G401 (cell line): ENCODE data around the gene RAB4A. TPM values are rescaled to one million over a fixed set of nuclear protein-coding genes. Genes with fewer than 3 reads are reported as not detected.

Experiments
- DNase-seq: peaks from one replicate; pipeline ENCODE4 v3.0.0-alpha.2; 2015; ENCODE audit warnings: low spot score
- in situ Hi-C: cut with HindIII; loops from 2 replicates; pipeline ENCODE4 v1.10.0; 2016; ENCODE audit warnings: low sequenced_read_pairs, mixed read lengths
- total RNA-seq: library from RNA; depleted of rRNA; stranded (reverse); fragments of >200 nt; shearing (Covaris generic); gene quantifications from 2 replicates; pipeline ENCODE4 v1.2.3, GENCODE V29; 2014

The RAB4A gene
- total RNA-seq, 1 experiment from 2014 or later, result 78.3 TPM

DNA sequence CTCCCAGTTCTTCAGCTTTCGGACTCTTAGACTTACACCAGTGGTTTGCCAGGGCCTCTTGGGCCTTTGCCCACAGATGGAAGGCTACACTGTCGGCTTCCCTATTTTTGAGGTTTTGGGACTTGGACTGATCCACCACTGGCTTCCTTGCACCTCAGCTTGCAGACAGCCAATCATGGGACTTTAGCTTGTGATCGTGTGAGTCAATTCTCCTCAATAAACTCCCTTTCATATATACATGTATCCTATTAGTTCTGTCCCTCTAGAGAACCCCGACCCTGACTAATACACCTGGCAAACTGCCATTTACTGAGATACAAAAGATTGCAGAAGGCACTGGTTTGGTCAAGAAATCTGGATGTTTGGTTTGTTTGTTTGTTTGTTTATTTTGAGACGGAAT lies 6.4 kb upstream of the RAB4A start:
- in situ Hi-C loops, result loop anchor here (25.0 kb wide), 1 partner anchor 198 kb away; no protein-coding TSS in a partner anchor
- DNase-seq, result no peak

DNA sequence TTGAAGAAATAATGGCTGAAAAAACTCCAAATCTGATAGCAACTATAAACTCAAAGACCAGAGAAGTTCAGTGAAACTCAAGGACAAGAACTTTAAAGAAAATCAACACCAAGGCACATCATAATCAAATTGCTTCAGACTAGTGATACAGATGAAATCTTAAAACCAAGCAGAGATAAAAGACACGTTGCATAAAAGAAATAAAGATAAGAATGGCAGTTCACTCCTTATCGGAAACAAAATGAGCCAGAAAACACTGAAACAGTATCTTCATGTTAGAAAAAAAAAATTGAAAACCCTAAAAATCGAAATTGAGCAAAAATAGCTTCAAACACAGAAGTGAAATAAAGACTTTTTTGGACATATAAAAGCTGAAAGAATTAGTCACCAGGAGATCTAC lies 4.6 kb upstream of the RAB4A start:
- DNase-seq, result no peak
- in situ Hi-C loops, result loop anchor here (25.0 kb wide), 1 partner anchor 196 kb away; no protein-coding TSS in a partner anchor

GRCh38 chr1:229266832-229267500 lies 3.9 kb upstream of the RAB4A start:
- DNase-seq, result no peak
- in situ Hi-C loops, result loop anchor here (25.0 kb wide), 1 partner anchor 195 kb away; no protein-coding TSS in a partner anchor

GRCh38 chr1:229268505-229268904 lies 2.4 kb upstream of the RAB4A start:
- in situ Hi-C loops, result loop anchor here (25.0 kb wide), 1 partner anchor 194 kb away; no protein-coding TSS in a partner anchor
- DNase-seq, result no peak

GRCh38 chr1:229271448-229272159 lies 693 bp downstream of the RAB4A start:
- peak; percentile 40 for DNase-seq
- in situ Hi-C loops, result loop anchor here (25.0 kb wide), 1 partner anchor 191 kb away; no protein-coding TSS in a partner anchor

GRCh38 chr1:229272164-229273158 lies 1.6 kb downstream of the RAB4A start:
- in situ Hi-C loops, result loop anchor here (25.0 kb wide), 1 partner anchor 190 kb away; no protein-coding TSS in a partner anchor
- DNase-seq, result peak; percentile 90

GRCh38 chr1:229273507-229274232 lies 2.8 kb downstream of the RAB4A start:
- in situ Hi-C loops, result loop anchor here (25.0 kb wide), 1 partner anchor 189 kb away; no protein-coding TSS in a partner anchor
- no peak for DNase-seq

GRCh38 chr1:229275005-229275404 lies 4.1 kb downstream of the RAB4A start:
- DNase-seq, result no peak
- in situ Hi-C loops, result no loop called here

DNA sequence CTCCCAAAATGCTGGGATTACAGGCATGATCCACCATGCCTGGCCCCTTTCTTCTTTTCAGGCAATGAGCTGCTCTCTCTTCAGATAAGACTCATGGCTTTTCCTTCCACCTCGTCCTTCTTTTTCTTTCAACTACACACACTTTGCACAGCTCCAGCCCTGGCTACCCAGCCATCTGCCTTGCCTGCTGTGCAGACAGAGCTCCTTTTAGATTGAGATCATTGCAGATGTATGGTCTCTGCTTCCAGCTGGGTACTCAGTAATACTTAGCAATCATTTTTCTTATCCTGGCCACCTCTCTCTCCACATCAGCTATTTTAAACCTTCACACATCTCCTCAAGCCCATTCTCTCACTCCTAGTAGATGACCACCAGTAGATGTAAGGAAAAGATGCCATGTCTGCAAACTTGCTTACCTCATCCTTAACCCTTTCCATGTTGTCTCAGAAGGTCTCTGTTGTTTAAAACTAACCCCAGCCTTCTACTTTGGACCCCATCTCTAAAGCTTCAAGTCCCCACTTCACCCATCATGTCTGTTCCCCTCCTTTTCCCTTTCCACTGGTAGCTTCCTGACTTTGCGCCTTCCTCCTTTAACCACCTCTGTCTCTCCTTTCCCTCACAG lies 7.3 kb downstream of the RAB4A start:
- no peak for DNase-seq
- in situ Hi-C loops, result no loop called here

GRCh38 chr1:229279242-229279641 lies 8.3 kb downstream of the RAB4A start:
- peak; percentile 70 for DNase-seq
- in situ Hi-C loops, result no loop called here

DNA sequence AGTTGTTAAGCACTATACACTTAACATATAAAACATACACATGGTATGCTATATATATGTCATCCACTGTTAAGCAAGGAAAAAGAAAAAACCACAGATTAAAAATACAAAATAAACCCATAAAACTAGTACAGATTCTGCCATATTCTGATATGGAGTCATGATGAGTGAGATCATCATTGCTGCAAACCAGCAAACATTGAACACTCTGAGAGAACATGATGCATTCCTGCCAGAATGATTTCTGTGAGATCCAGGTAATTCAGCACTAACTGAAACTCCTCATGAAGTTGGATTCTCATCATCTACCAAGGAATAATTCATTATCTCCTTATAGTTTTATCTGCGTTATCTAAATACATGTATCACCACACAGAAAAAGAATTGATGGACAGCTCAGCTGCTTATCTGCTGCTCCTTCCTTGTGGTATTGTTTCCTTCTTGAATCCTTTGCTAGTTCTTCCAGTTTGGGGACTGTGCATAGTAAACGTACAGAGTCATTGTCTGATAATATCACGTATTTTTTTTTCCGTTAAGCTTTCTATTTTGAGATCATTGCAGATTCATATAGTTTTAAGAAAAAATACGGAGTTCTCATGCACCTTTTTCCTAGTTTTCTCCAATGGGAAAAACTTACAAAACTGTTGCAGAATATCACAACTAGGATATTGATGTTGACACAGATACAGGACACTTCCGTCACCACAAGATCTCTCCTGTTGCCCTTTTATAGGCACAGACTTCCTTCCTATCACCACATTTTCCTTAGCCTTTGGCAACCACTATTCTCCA lies 9.3 kb downstream of the RAB4A start:
- peak; percentile 36 for DNase-seq
- in situ Hi-C loops, result no loop called here

- in situ Hi-C loops, result no loop called here
These were observed 10.0 kb downstream of the RAB4A start for GRCh38 chr1:229280921-229281320.

GRCh38 chr1:229281339-229281926 lies 10.5 kb downstream of the RAB4A start:
- no peak for DNase-seq
- in situ Hi-C loops, result no loop called here

More at GRCh38 chr1:229280921-229281320, 10.0 kb downstream of the RAB4A start:
- DNase-seq, result no peak

DNA sequence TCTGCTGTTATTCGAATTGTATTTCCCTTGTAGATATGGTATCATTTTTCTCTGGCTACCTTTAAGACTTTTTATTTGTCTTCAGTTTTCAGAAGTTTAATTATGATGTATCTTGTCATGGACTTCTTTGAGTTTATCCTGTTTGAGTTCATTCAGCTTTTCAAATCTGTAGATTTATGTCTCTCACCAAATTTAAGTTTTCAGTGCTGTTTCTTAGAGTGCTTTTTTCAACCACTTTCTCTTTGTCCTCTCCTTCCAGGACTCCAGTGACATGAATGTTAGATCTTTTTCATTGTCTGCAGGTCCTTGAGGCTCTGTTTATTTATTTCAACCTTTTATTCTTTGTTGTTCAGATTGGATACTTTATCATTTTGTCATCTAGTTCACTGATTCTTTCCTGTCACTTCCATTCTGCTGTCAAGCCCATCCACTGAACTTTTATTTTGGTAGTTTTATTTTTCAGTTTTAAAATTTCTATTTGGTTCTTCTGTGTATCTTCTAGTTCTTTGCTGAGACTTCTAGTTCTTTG lies 11.4 kb downstream of the RAB4A start:
- no peak for DNase-seq
- in situ Hi-C loops, result no loop called here

GRCh38 chr1:229283183-229283611 lies 12.3 kb downstream of the RAB4A start:
- in situ Hi-C loops, result no loop called here
- DNase-seq, result peak; percentile 28

DNA sequence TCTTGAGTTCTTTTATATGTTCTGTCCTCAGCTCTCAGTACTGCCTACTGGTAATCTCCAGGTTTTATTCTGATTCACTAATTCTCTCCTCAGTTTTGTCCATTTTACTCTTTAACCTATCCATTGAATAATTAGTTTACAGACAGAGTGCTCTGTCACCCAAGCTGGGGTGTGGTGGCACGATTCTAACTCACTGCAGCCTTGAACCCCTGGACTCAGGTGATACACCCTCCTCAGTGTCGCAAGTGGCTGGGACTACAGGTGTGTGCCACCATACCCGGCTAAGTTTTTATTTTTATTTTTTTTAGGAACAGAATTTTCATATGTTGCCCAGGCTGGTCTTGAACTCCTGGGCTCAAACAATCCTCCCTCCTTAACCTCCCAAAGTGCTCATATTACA lies 14.0 kb downstream of the RAB4A start:
- DNase-seq, result no peak
- in situ Hi-C loops, result no loop called here

GRCh38 chr1:229285440-229285839 lies 14.5 kb downstream of the RAB4A start:
- DNase-seq, result no peak
- in situ Hi-C loops, result no loop called here
